ENCODE measurements around the gene NFIC. TPM values are rescaled to one million over a fixed set of nuclear protein-coding genes. Genes with fewer than 3 reads are reported as not detected.
A peak's percentile ranks its signal among the peaks of the same experiment; 100 is the strongest.
"Not testable (repeated sequence)": the region's sequence is repeated elsewhere in the genome, so short reads cannot be mapped to it uniquely, and the experiment has no call there.

Gene NFIC
- total RNA-seq, 2 donors from 2014 or later = 16.7 to 18.1 TPM

DNA sequence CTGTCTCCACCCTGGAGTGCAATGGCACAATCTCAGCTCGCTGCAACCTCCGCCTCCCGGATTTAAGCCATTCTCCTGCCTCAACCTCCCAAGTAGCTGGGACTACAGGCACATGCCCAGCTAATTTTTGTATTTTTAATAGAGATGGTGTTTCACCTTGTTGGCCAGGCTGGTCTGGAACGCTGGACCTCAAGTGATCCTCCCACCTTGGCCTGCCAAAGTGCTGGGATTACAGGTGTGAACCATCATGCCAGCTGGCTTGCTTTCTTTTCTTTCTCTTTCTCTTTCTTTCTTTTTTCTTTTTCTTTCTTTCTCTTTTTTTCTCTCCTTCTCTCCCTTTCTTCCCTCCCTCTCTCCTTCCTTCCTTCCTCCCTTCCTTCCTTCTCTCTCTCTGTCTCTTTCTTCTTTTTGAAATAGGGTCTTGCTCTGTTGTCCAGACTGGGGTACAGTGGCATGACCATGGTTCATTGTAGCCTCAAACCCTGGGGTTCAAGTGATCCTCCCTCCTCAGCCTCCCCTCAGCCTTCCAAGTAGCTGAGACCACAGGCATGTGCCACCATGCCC lies 33.3 kb upstream of the NFIC start:
- Mint-ChIP-seq H3K27me3 (no peaks in the 10 kb centered on the region), H3K27ac (no peak overlapping the region), H3K4me1 (no peaks in the 10 kb centered on the region), H3K9me3 (no peaks in the 10 kb centered on the region), H3K36me3 (ENCODE audit: low read depth) (no peaks in the 10 kb centered on the region), H3K4me3 (no peak overlapping the region)
- no peak for ATAC-seq (replicated peaks)

DNA sequence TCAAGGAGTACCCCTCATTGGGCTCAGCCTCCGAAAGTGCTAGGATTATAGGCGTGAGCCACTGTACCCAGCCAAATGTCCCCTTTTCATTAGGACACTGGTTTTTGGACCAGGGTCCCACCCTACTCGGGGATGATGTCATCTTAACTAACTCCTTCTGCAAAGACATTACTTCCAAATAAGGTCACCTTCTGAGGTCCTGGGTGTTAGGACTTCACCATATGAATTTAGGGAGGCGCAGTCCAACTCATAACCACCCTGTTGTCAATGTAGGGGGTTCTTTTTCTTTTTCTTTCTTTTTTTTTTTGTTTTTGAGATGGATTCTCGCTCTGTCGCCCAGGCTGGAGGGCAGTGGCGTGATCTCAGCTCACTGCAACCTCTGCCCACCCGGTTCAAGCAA lies 32.7 kb upstream of the NFIC start:
- Mint-ChIP-seq H3K27ac (no peak overlapping the region), H3K36me3 (ENCODE audit: low read depth) (no peaks in the 10 kb centered on the region), H3K27me3 (no peaks in the 10 kb centered on the region), H3K9me3 (no peaks in the 10 kb centered on the region), H3K4me3 (no peak overlapping the region), H3K4me1 (peaks cover 2% of the 10 kb centered on the region)
- ATAC-seq (replicated peaks) = no peak

DNA sequence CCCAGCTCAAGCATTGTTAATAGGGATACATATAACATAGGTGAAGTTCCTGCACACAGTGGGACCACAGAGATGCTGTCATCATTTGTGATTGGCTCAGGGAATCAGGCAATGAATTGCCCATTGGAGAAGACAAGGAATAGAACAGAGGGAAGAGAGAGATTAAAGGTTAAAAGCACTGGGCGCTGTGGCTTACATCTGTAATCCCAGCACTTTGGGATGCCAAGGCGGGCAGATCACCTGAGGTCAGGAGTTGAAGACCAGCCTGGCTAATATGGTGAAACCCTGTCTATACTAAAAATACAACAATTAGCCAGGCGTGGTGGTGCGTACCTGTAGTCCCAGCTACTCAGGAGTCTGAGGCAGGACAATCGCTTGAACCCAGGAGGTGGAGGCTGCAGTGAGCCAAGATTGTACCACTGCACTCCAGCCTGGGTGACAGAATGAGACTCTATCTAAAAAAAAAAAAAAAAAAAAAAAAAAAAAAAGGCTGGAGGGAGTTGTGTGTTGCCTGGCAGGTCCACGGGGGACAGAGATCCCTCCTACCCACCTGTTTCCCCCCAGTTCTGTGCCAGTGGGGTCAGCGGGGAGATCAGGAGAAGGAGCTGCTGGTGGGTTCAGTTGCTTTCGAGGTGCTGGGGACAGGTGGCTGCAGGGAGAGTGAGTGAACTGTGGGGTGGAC lies 31.5 kb upstream of the NFIC start:
- not testable (repeated sequence) for H3K36me3 Mint-ChIP-seq (ENCODE audit: low read depth); H3K27me3 Mint-ChIP-seq; H3K4me3 Mint-ChIP-seq; H3K27ac Mint-ChIP-seq; H3K4me1 Mint-ChIP-seq; ATAC-seq (replicated peaks); H3K9me3 Mint-ChIP-seq

DNA sequence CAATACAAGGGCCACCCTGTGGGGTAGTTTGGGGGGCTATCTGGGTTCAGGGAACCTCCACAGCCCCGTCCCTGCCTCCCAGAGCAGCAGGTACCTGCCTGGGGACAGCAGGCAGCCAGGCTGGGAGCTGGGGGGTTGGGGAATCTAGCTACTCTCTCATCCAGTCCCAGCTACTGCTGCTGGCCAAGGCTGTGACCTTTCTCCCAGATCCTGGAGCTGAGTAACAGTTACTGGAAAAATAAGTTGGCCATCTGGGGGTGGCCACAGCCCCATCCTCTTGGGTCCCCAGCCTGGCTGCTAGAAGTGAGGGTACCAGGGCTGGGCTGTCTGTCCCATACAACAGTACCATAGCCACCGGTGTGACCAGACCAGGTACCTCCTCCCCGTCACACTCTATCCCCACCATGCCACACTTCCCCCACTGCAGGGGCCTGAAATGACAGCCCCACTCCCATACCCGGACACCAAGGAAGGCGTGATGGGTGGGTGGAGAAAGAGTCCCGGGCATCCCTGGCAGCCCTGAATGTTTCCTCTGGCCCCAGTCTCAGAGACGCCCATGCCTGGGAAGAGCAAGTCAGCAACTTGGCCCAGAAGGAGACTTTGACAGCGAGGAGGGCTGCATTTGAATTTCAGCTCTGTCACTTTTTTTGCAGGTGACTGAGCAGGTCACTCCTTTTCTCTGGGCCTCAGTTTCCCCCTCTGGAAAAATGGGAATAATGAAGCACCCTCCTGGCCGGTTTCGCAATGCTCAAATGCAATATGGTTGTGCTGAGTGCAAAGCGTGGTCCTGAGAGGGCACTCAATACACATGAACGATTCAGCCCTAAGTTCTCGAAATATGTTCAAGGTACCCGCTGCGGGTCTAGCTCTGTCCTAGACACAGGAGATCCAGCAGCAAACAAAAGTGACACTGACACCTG lies 30.7 kb upstream of the NFIC start:
- Mint-ChIP-seq H3K27ac (no peak overlapping the region), H3K9me3 (no peaks in the 10 kb centered on the region), H3K27me3 (no peaks in the 10 kb centered on the region), H3K4me3 (no peak overlapping the region), H3K36me3 (ENCODE audit: low read depth) (no peaks in the 10 kb centered on the region), H3K4me1 (peaks cover 4% of the 10 kb centered on the region)
- ATAC-seq (replicated peaks) = no peak

- Mint-ChIP-seq H3K27ac (no peak overlapping the region), H3K4me1 (peaks cover 4% of the 10 kb centered on the region), H3K27me3 (no peaks in the 10 kb centered on the region), H3K36me3 (ENCODE audit: low read depth) (no peaks in the 10 kb centered on the region), H3K4me3 (no peak overlapping the region), H3K9me3 (no peaks in the 10 kb centered on the region)
- ATAC-seq (replicated peaks) = no peak
Measured at GRCh38 chr19:3336351-3336679, 30.1 kb upstream of the NFIC start.

- Mint-ChIP-seq H3K4me3 (no peak overlapping the region), H3K27ac (no peak overlapping the region), H3K36me3 (ENCODE audit: low read depth) (no peaks in the 10 kb centered on the region)
Measured at GRCh38 chr19:3336680-3337523, 29.5 kb upstream of the NFIC start.

DNA sequence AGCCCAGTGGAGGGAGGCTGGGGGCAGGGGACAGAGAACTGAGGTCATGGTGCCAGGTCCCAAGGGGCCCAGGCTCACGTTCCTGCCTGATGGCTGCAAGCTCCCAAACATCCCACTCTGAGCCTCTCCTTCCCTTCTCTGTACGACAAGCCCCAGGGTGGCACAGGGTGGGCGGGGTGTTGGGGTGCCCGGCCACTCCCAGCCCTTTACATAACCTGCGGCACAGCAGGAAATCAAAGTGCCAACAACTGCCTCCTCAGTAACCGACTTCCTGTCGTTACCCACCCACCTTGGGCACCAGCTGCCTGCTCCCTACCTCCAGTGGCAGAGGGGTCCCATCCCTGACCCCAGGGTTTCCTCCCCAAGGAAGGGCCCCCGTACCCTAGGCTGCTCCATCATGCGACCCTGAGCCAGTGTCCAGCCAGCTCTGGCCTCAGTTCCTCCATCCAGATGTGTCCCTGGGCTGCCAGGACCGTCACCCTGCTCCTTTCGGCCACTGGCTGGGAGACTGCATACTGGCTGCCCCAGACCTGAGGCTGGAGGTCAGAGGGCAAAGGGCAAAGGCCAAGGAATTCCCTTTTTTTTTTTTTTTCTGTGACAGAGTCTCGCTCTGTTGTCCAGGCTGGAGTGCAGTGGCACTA lies 27.7 kb upstream of the NFIC start:
- H3K4me1 Mint-ChIP-seq = peaks cover 4% of the 10 kb centered on the region
- peak; percentile 88 for ATAC-seq (replicated peaks)
- peak overlapping the region; percentile 70 for H3K4me3 Mint-ChIP-seq
- H3K27ac Mint-ChIP-seq = peak overlapping the region; percentile 89
- no peaks in the 10 kb centered on the region for H3K9me3 Mint-ChIP-seq
- no peaks in the 10 kb centered on the region for H3K27me3 Mint-ChIP-seq
- no peaks in the 10 kb centered on the region for H3K36me3 Mint-ChIP-seq (ENCODE audit: low read depth)

More at GRCh38 chr19:3336680-3337523, 29.5 kb upstream of the NFIC start:
- no peak for ATAC-seq (replicated peaks)
- H3K9me3 Mint-ChIP-seq = no peaks in the 10 kb centered on the region
- peaks cover 4% of the 10 kb centered on the region for H3K4me1 Mint-ChIP-seq
- H3K27me3 Mint-ChIP-seq = no peaks in the 10 kb centered on the region

DNA sequence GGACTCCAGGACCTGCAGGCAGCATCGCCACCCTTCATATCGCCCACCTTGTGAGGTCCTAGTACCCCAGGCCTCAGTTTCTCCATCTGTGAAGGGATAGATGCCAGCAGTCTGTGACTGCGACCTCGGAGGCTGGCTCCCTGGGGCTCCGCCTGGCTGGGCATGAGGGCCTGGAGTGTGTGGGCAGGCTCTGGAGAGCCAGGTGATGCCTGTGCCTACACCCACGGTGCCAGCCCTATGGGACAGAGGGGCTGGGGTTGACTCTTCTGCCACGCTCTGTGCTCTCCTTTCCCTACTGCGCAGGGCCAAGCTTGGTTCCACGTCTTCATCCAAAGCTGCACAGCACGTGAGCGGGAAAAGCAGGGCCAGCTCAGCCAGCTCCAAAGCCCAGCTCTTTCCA lies 26.0 kb upstream of the NFIC start:
- Mint-ChIP-seq H3K36me3 (ENCODE audit: low read depth) (no peaks in the 10 kb centered on the region), H3K27me3 (no peaks in the 10 kb centered on the region), H3K9me3 (no peaks in the 10 kb centered on the region), H3K27ac (no peak overlapping the region), H3K4me3 (no peak overlapping the region), H3K4me1 (peaks cover 4% of the 10 kb centered on the region)
- ATAC-seq (replicated peaks) = no peak

DNA sequence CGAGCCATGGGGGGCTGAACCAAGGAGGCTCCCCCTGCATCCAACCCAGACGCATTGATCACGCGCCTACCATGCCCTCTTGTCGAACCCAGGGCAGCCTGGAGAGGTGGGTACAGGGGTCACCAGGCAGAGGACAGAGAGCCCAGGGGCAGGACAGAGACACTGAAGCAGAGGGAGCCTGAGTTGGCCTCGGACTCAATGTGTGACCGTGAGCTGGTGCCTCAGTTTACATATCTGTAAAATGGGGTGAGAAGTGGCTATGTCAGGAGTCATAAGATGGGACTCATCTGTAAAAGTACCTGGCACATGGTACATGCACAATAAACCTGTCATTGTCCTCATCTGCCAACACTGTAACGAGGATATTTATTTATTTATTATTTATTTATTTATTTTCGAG lies 24.1 kb upstream of the NFIC start:
- Mint-ChIP-seq H3K4me1 (peaks cover 4% of the 10 kb centered on the region), H3K36me3 (ENCODE audit: low read depth) (no peaks in the 10 kb centered on the region), H3K27me3 (no peaks in the 10 kb centered on the region), H3K9me3 (no peaks in the 10 kb centered on the region), H3K4me3 (no peak overlapping the region), H3K27ac (no peak overlapping the region)
- ATAC-seq (replicated peaks) = no peak

DNA sequence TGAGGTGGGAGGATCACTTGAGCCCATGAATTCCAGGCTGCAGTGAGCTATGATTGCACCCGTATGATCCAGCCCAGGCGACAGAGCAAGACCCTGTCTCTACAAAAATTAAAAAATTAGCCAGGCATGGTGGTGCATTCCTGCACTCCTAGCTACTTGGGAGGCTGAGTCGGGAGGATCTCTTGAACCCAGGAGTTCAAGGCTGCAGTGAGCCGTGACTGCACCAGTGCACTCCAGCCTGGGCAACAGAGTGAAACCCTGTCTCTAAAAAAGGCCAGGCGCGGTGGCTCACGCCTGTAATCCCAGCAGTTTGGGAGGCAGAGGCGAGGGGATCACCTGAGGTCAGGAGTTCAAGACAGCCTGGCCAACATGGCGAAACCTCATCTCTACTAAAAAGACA lies 23.4 kb upstream of the NFIC start:
- ATAC-seq (replicated peaks); H3K27ac Mint-ChIP-seq; H3K36me3 Mint-ChIP-seq (ENCODE audit: low read depth); H3K9me3 Mint-ChIP-seq; H3K4me1 Mint-ChIP-seq; H3K4me3 Mint-ChIP-seq; H3K27me3 Mint-ChIP-seq: not testable (repeated sequence)

DNA sequence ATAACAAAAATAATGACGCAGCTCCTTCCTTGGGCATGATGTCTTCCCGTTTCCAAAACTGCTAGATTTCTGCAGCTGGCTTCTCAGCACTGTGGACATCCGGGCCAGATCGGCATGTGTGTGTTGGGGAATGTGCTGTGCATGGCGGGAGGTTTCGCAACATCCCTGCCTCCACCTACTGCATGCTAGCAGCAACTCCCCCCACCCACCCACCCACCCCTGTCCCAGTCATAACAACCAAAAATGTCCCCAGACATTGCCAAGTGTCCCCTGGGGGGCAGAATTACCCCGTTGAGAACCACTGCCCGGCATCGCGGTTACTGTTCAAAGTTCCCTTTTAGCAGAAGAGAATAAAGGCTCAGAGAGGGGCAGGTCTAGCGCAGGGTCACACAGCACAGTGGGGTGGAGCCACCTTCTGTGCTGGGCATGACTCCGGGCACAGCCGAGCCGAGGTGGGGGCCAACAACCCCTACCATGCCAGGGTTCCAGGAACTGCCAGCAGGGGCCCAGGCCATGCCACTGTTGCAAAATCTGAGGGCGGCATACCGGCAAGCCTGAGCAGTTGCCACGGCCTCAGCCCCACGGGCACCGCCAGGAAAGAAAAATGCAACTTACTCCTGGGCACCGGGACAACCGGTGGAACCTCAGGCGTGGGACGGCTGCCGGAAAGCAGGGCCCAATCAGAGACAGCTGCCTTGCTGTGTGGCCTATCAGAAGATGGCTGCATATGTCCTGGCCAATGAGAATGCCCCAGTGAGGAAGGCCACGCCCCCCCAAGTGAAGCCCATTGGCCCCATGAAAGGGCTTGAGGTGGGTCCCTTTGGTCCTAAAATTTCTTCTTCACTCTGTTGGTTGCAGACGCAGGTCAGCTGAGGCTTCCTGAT lies 22.5 kb upstream of the NFIC start:
- ATAC-seq (replicated peaks) = peak; percentile 93
- Mint-ChIP-seq H3K4me3 (peak overlapping the region; percentile 33), H3K36me3 (ENCODE audit: low read depth) (no peaks in the 10 kb centered on the region), H3K4me1 (peaks cover under 1% of the 10 kb centered on the region), H3K9me3 (no peaks in the 10 kb centered on the region), H3K27ac (no peak overlapping the region), H3K27me3 (no peaks in the 10 kb centered on the region)

GRCh38 chr19:3344608-3345598 lies 21.5 kb upstream of the NFIC start:
- no peaks in the 10 kb centered on the region for H3K36me3 Mint-ChIP-seq (ENCODE audit: low read depth)
- no peak overlapping the region for H3K4me3 Mint-ChIP-seq
- H3K4me1 Mint-ChIP-seq = no peaks in the 10 kb centered on the region
- no peaks in the 10 kb centered on the region for H3K27me3 Mint-ChIP-seq
- H3K27ac Mint-ChIP-seq = no peak overlapping the region
- no peak for ATAC-seq (replicated peaks)
- H3K9me3 Mint-ChIP-seq = no peaks in the 10 kb centered on the region

Data from activated T-helper 17 cell treated with anti-CD3 and anti-CD28 coated beads, Interleukin-2, amount 50 U/mL, for 72 hours (primary cell).